ENCODE measurements around the gene PKNOX2.

DNA sequence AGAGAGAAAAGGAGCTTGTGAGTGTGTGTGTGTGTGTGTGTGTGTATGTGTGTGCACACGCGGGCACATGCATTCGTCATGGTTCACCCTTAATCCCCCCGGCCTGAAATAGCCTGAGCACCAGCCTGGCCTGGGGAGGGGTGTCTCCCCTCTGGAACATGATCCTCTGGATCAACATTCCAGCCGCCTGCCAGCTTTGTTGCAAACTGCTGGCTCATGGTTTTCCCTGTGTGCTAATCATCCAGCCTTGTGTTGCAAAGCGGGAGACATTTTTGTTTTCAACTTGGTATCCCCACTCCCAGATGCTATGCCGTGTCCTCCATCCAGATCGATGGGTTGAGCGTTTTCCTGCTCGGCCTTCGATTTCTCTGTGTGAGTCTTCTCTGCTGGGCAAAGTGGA is 237.2 kb downstream of the PKNOX2 start:
- TF ChIP-seq POLR2A (IDR thresholded peaks at IDR 0.05) (no peak), EP300 (IDR thresholded peaks at IDR 0.05; ENCODE audit: low read depth) (no peak)
- TF ChIP-seq, protein P1, sequence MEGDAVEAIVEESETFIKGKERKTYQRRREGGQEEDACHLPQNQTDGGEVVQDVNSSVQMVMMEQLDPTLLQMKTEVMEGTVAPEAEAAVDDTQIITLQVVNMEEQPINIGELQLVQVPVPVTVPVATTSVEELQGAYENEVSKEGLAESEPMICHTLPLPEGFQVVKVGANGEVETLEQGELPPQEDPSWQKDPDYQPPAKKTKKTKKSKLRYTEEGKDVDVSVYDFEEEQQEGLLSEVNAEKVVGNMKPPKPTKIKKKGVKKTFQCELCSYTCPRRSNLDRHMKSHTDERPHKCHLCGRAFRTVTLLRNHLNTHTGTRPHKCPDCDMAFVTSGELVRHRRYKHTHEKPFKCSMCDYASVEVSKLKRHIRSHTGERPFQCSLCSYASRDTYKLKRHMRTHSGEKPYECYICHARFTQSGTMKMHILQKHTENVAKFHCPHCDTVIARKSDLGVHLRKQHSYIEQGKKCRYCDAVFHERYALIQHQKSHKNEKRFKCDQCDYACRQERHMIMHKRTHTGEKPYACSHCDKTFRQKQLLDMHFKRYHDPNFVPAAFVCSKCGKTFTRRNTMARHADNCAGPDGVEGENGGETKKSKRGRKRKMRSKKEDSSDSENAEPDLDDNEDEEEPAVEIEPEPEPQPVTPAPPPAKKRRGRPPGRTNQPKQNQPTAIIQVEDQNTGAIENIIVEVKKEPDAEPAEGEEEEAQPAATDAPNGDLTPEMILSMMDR (IDR thresholded peaks at IDR 0.05) = no peak

Data from transverse colon (tissue), 3 donors.